Esophagus (tissue), 2 donors: ENCODE measurements around the gene FYN. TPM values are rescaled to one million over a fixed set of nuclear protein-coding genes. Genes with fewer than 3 reads are reported as not detected.
"Not testable (repeated sequence)": the region's sequence is repeated elsewhere in the genome, so short reads cannot be mapped to it uniquely, and the experiment has no call there.

Source experiments
- H3K27ac ChIP-seq, 2 donors: one replicate each; pipeline ENCODE4 v1.5.1; 2013; ENCODE audit warnings: low read depth in 2 of 2, mild to moderate bottlenecking in 2 of 2, inconsistent platforms in 1 of 2, low read length in 1 of 2, moderate library complexity in 1 of 2
- H3K27me3 ChIP-seq, 2 donors: one replicate each; pipeline ENCODE4 v1.6.1; 2013; ENCODE audit warnings: low read length in 2 of 2, control low read depth in 1 of 2, mild to moderate bottlenecking in 1 of 2; ENCODE audit not compliant: insufficient read depth in 2 of 2, control insufficient read depth in 1 of 2
- H3K36me3 ChIP-seq, 2 donors: one replicate each; pipeline ENCODE4 v1.6.1; 2013; ENCODE audit warnings: low read length in 1 of 2; ENCODE audit not compliant: control insufficient read depth in 2 of 2, insufficient read depth in 2 of 2
- H3K4me1 ChIP-seq, 2 donors: one replicate each; pipeline ENCODE4 v1.6.1; 2013; ENCODE audit warnings: low read length in 1 of 2; ENCODE audit not compliant: control insufficient read depth in 2 of 2, insufficient read depth in 2 of 2
- H3K4me3 ChIP-seq, 2 donors: one replicate each; pipeline ENCODE4 v1.5.1; 2013; ENCODE audit warnings: low read length in 2 of 2, mild to moderate bottlenecking in 2 of 2, low read depth in 1 of 2, moderate library complexity in 1 of 2
- H3K9me3 ChIP-seq, 2 donors: one replicate each; pipeline ENCODE4 v1.6.1; 2013; ENCODE audit warnings: mild to moderate bottlenecking in 2 of 2, low read depth in 1 of 2, low read length in 1 of 2, moderate library complexity in 1 of 2; ENCODE audit not compliant: control insufficient read depth in 2 of 2, insufficient read depth in 1 of 2
- WGBS, 2 donors: extraction: QIAGEN DNeasy Blood & Tissue Kit; methylation state at CpG; one replicate each; pipeline ENCODE4 v1.1.7; 2013; 5-methylcytosine and 5-hydroxymethylcytosine counted together
- polyA plus RNA-seq, 2 donors: library from polyadenylated mRNA; stranded (reverse); fragments of 200-250 nt; gene quantifications; one replicate each; pipeline ENCODE4 v1.2.3, GENCODE V29; 2013
- donor health status: healthy with polysubstance abuse.
- donor health status: Bipolar disorder and iron deficiency.

Gene FYN
- polyA plus RNA-seq, 2 donors = 6.7 to 8.4 TPM

DNA sequence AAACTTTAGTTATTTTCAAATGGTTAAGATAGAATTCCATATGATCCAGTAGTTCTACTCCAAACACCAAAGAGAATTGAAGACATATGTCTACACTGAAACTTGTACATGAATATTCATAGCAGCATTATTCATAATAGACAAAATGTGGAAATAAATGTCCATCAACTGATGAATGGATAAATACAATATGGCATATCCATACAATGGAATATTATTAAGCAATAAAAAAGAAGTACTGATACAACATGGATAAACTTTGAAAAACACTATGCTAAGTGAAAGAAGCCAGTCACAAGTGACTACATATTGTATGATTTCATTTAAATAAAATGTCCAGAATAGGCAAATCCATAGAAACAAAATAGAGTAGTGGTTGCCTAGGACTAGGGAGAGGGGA is 234.0 kb downstream of the FYN start:
- Histone ChIP-seq H3K36me3 (no peaks in the 10 kb centered on the region), H3K4me3 (no peak overlapping the region), H3K27me3 (no peaks in the 10 kb centered on the region), H3K27ac (no peak overlapping the region), H3K9me3 (no peaks in the 10 kb centered on the region), H3K4me1 (no peaks in the 10 kb centered on the region)

DNA sequence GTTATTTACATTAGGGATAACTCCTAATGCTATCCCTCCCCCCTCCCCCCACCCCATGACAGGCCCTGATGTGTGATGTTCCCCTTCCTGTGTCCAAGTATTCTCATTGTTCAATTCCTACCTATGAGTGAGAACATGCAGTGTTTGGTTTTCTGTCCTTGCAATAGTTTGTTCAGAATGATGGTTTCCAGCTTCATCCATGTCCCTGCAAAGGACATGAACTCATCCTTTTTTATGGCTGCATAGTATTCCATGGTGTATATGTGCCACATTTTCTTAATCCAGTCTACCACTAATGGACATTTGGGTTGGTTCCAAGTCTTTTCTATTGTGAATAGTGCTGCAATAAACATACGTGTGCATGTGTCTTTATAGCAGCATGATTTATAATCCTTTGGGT is 238.3 kb downstream of the FYN start:
- H3K27ac ChIP-seq, H3K4me3 ChIP-seq: not testable (repeated sequence)
- 77 to 78% methylated on average over 1 of the region's 1 CpG for WGBS, 2 donors

DNA sequence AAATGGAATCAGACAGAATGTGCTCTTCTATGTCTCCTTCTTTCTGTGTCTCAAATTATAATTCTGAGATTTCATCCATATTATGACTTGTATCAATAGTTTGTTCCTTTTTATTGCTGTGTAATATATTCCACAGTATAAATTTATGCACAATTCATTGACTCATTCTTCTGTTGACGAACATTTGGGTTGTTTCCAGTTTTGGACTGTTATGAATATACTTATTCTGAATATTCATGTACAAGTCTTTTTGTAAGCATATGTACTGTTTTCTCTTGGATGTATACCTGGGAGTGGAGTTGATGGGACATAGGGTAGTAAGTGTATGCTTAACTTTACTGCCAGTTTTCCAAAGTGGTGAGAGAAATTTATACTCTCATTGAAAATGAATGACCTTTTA is 239.4 kb downstream of the FYN start:
- H3K27ac ChIP-seq = no peak overlapping the region
- H3K9me3 ChIP-seq = peaks cover 0 to 3% of the 10 kb centered on the region in 2 donors
- H3K4me3 ChIP-seq = no peak overlapping the region
- no peaks in the 10 kb centered on the region for H3K27me3 ChIP-seq
- no peaks in the 10 kb centered on the region for H3K36me3 ChIP-seq
- no peaks in the 10 kb centered on the region for H3K4me1 ChIP-seq
- WGBS, 2 donors = 48 to 55% methylated on average over 1 of the region's 1 CpG

More for the DNA sequence above, 238.3 kb downstream of the FYN start:
- not testable (repeated sequence) for H3K9me3 ChIP-seq, H3K4me1 ChIP-seq, H3K27me3 ChIP-seq, H3K36me3 ChIP-seq

DNA sequence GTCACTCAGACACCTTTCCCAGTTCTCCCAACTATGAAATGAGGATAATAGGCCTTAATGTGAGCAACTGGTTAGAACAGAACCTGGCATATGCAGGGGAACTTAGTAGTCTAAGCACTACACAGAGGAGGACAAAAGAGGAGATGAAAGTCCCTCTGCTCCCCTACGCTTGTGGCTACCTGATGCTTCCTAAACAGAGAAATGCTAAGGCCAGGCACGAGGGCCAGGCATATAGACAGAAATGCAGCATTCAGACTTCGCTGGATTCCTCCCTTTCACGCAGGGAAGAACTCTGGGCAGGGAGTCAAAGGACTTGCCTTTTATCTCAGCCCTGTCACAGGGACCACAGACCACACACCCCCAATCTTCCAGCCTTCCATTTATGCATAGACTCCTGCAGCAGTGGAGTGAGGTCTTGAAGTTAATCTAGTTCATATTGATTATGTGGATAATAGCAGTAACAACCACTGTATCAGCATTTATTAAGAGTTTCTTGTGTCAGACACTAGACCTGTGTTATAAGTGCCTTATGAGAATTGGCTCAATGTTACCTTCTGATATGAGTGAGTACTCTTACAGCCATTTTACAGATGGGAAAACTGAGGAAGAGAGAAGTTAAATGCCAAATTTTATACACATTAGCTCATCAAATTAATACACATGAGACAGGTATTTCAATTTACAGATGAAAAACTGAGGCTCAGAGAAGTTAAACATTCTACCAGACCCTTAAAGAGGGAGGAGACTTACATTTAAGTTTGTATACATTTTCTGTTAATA is 240.6 kb downstream of the FYN start:
- 87 to 90% methylated on average over 4 of the region's 4 CpGs for WGBS, 2 donors
- Histone ChIP-seq H3K27ac (no peak overlapping the region), H3K4me3 (no peak overlapping the region), H3K36me3 (no peaks in the 10 kb centered on the region), H3K27me3 (no peaks in the 10 kb centered on the region), H3K4me1 (no peaks in the 10 kb centered on the region), H3K9me3 (peaks cover 0 to 3% of the 10 kb centered on the region in 2 donors)

DNA sequence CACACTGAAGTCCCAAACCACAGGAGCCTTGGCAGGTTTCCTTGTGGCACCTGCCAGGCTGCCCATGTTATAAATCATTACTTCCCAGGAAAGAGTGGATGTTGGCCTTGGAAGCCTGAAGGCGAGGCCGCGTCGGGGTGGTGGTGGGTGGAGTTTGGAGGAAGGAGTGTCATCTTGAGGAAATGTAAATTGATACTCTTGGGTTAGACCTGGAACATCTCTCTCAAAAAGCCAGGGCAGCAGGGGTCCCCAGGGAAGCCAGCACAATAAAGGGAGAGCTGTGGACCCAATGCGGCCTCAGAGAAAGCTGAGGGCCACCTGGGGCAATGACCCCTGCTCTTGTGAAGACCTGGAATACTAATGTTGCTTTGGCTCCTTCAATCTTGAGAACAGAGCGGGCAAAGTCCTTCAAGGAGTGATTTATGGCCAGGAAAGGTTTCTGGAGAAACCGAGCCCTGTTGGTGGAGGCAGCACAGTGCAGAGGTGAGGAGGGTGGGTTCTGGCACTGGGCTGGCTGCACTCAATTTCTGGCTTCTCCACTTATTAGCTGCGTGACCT is 241.3 kb downstream of the FYN start:
- no peaks in the 10 kb centered on the region for H3K27me3 ChIP-seq
- no peak overlapping the region for H3K4me3 ChIP-seq
- WGBS, 2 donors = 50 to 53% methylated on average over 8 of the region's 8 CpGs
- H3K4me1 ChIP-seq = no peaks in the 10 kb centered on the region
- no peak overlapping the region for H3K27ac ChIP-seq
- H3K36me3 ChIP-seq = no peaks in the 10 kb centered on the region
- H3K9me3 ChIP-seq = peaks cover 0 to 3% of the 10 kb centered on the region in 2 donors

DNA sequence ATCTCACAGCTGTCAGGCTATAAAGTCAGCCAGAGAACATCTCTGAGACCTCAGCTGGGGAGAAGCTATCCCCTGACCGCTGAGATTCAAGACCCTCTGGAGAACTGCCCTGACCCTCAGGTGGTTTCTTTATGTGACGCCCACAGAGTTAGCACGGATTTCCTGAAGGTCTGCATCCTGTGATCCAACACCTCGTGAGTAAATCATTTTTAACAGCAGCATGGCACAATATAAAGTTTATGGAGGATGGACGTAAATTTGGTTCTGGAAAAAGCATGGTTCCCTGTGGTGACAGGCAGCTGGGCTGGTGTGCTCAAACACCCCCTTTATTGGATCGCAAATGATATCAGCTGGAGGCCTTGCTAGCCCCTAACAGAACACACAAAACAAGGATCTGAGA is 242.2 kb downstream of the FYN start:
- H3K4me1 ChIP-seq = peaks cover 0 to 4% of the 10 kb centered on the region in 2 donors
- H3K36me3 ChIP-seq = no peaks in the 10 kb centered on the region
- H3K9me3 ChIP-seq = peaks cover 0 to 3% of the 10 kb centered on the region in 2 donors
- H3K4me3 ChIP-seq = no peak overlapping the region
- H3K27ac ChIP-seq = no peak overlapping the region
- 59 to 68% methylated on average over 6 of the region's 6 CpGs for WGBS, 2 donors
- no peaks in the 10 kb centered on the region for H3K27me3 ChIP-seq

DNA sequence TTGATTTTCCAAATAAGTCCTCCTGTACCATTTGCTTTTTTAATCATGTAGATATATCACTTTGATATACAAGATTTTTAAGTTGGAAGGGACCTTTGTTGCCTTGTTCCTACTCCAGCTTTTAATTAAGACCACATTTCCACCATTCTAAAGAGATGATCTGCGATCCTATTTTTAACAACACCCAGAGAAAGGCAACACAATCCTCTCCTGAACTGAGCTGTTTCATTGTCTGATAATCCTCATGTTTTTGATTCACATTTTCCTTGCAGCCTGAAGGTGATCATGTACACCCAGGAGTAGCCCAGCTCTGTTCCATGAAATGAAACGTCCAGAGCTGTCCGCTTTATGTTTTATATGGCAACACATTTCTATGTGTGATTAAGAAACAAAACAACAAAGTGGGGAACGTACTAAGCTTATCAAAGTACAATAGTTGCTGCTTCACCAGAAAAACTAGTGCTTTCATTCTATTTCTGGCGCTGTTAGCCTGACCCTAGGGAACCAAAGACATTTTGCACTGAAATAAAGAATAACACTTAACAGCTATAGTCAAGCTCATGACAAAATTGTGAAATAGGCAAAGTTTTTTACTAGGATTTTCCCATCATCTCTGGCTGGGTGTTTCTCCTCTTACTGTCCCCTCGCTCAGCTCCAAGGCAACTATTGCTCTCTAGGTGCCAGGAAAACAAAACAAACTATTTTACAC is 245.0 kb downstream of the FYN start:
- Histone ChIP-seq H3K4me3 (no peak overlapping the region), H3K27me3 (no peaks in the 10 kb centered on the region), H3K27ac (peak overlapping the region in 1 of 2 donors; percentile 8), H3K4me1 (peaks cover 0 to 6% of the 10 kb centered on the region in 2 donors), H3K9me3 (peaks cover 0 to 3% of the 10 kb centered on the region in 2 donors), H3K36me3 (no peaks in the 10 kb centered on the region)
- 69 to 75% methylated on average over 6 of the region's 6 CpGs for WGBS, 2 donors

DNA sequence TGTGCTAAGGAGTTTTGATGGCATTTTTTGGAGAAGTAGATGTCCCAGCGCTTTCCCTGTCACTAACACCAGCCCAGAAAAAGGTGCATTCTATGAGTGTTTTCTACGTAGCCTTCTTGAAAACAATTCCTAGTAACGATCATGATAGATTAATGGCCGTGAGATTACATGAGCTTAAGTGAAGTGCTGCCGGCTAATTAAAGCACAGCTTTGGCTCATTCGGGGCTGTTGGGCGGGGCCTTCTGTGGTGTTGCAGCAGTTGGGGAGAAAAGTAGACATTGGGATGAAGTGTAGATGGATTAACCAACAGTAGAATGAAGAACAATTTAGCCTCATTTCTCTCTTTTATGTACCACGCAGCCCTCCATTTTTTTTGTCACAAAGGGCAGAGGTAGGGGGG is 246.8 kb downstream of the FYN start:
- H3K4me3 ChIP-seq = peak overlapping the region in 1 of 2 donors; percentile 26
- no peak overlapping the region for H3K27ac ChIP-seq
- peaks cover 0 to 8% of the 10 kb centered on the region in 2 donors for H3K4me1 ChIP-seq
- WGBS, 2 donors = 36 to 39% methylated on average over 8 of the region's 8 CpGs
- no peaks in the 10 kb centered on the region for H3K27me3 ChIP-seq
- H3K9me3 ChIP-seq = peaks cover 0 to 3% of the 10 kb centered on the region in 2 donors
- H3K36me3 ChIP-seq = no peaks in the 10 kb centered on the region

DNA sequence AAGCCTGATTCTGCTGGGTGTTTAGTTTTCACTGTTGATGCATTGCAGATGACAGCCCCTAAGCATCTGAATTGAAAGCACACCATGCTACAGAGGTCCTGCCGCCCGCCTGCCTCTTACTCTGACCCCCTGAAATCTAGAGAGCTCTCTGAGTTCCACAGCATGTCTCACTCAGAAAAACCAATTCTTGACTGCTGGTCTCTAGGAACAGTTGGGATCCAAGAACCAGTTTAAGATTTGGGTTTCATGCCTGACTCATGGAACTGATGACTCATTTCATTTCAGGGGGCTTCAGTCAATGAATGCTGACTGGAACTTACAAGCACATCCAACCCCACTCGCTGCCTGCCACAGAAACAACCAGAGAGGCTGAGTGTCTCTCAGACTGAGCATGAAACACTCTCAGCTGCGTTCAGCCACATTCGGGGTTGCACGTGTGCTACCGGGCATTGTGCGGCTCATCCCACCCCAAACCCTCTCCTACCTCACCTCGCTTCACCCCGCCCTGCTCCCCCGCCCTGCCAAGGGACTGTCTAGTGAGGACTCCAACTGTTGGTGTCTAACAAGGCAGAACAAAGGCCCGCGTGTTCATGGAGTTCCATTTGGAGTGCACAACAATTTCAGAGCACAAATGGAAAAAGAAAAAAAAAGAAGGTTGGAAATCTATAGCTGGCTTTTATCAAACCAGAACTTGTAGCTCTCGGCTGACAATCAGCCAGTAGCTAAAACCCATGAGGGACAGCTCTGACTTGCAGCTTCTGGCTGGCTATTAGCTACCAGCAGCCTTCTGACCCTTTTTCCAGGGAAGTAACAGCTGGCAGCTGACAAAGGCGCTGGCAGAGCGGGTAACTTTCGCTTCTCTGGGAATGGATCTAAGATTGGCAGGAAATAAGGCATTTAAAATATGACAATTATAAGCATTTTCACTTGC is 247.5 kb downstream of the FYN start:
- H3K9me3 ChIP-seq = peaks cover 0 to 3% of the 10 kb centered on the region in 2 donors
- 27 to 43% methylated on average over 17 of the region's 17 CpGs for WGBS, 2 donors
- H3K27me3 ChIP-seq = no peaks in the 10 kb centered on the region
- H3K4me1 ChIP-seq = peaks cover 0 to 8% of the 10 kb centered on the region in 2 donors
- peak overlapping the region in 1 of 2 donors; percentile 26 for H3K4me3 ChIP-seq
- H3K36me3 ChIP-seq = no peaks in the 10 kb centered on the region
- H3K27ac ChIP-seq = peak overlapping the region; percentile 52 to 62
